Nephron progenitor cell (in vitro differentiated cells): ENCODE measurements around the gene GBF1.

ENCODE experiments used
- DNase-seq: peaks from one replicate; pipeline ENCODE4 v3.0.0; 2021
- H3K27ac Mint-ChIP-seq: 2 replicates; pipeline ENCODE4 v1.8.0; 2021; ENCODE audit warnings: mild to moderate bottlenecking, moderate library complexity, mixed read lengths
- H3K27me3 Mint-ChIP-seq: 2 replicates; pipeline ENCODE4 v1.8.0; 2021; ENCODE audit warnings: mild to moderate bottlenecking, low read depth, mixed read lengths; ENCODE audit not compliant: poor library complexity
- H3K36me3 Mint-ChIP-seq: 2 replicates; pipeline ENCODE4 v1.8.0; 2021; ENCODE audit warnings: low read depth, mixed read lengths
- H3K4me1 Mint-ChIP-seq: 2 replicates; pipeline ENCODE4 v1.8.0; 2021; ENCODE audit warnings: mixed read lengths
- H3K4me3 Mint-ChIP-seq: 2 replicates; pipeline ENCODE4 v1.8.0; 2021; ENCODE audit warnings: mild to moderate bottlenecking, moderate library complexity, mixed read lengths
- H3K9me3 Mint-ChIP-seq: 2 replicates; pipeline ENCODE4 v1.8.0; 2021; ENCODE audit warnings: mild to moderate bottlenecking, moderate library complexity, mixed read lengths
- TF ChIP-seq, protein P1 (sequence below): fragments of 200-600 bp; sonication (generic); IDR thresholded peaks from 2 replicates; pipeline ENCODE4 v1.5.0; 2021; ENCODE audit warnings: antibody characterized with exemption

The GBF1 gene

DNA sequence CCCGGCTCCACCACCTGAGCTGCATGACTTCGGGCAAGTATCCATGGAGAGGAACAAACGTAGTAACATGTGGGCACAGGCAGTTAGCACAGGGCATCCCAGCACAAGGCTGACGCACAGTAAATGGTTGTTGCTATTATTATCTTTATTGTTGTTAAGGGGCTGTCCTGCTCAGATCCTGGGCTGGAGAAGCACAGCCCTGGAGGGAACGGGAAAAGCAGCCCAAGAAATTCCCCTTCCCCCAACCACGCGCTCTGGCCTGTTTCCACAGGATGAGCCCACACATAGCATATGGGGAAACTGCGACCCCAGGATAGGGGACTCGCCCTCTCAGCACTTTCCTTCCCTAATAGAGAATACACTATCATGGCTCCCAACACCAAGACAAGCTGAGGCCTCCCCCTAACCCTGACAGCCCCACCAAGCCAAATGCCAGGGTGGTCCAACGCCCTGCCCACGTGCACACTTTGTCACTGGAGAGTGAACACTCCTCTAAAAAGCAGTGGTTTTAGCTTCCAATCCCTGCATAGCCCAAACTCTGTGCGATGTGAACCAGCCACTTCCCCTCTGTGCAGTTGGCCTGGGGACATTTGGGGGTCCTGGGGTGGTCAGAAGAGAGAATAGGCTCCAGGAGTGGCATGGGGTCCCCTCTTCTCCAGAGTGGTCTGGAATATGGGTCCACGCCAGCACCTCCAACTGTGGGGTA is 162.2 kb downstream of the GBF1 start:
- H3K4me3 Mint-ChIP-seq = no peak overlapping the region
- no peaks in the 10 kb centered on the region for H3K9me3 Mint-ChIP-seq
- no peaks in the 10 kb centered on the region for H3K36me3 Mint-ChIP-seq
- H3K27ac Mint-ChIP-seq = no peak overlapping the region
- TF ChIP-seq, protein P1, sequence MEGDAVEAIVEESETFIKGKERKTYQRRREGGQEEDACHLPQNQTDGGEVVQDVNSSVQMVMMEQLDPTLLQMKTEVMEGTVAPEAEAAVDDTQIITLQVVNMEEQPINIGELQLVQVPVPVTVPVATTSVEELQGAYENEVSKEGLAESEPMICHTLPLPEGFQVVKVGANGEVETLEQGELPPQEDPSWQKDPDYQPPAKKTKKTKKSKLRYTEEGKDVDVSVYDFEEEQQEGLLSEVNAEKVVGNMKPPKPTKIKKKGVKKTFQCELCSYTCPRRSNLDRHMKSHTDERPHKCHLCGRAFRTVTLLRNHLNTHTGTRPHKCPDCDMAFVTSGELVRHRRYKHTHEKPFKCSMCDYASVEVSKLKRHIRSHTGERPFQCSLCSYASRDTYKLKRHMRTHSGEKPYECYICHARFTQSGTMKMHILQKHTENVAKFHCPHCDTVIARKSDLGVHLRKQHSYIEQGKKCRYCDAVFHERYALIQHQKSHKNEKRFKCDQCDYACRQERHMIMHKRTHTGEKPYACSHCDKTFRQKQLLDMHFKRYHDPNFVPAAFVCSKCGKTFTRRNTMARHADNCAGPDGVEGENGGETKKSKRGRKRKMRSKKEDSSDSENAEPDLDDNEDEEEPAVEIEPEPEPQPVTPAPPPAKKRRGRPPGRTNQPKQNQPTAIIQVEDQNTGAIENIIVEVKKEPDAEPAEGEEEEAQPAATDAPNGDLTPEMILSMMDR = no peak
- DNase-seq = no peak
- peaks cover 25% of the 10 kb centered on the region for H3K4me1 Mint-ChIP-seq
- H3K27me3 Mint-ChIP-seq = peaks cover 67% of the 10 kb centered on the region

DNA sequence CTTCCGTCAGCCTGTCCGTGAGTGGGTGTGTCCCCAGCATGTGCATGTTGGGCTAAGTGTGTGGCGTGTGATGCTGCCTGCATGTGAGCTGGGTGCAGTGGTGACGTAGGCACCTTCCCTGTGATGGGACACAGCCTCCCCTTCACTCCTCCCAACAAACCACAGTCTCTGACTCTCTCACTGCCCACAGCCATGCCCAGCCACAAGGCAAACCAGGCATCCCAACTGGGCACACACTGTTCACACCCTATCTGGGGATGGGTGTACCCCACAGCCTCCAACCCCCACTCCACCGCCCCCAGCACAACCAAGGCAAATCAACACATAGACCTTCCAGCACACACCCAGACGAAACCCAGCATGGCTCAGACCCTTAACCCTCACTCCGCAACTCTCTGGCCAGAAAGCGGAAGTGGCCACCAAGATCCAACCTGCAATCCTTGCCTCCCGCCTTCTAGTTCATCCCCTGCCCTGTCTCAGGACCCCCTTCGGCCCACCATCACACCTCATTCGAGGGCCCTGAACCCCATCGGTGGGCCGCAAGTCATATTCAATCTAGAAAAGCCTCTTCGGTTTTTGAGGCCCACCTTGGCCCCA is 162.9 kb downstream of the GBF1 start:
- Mint-ChIP-seq H3K4me1 (peaks cover 31% of the 10 kb centered on the region), H3K9me3 (no peaks in the 10 kb centered on the region), H3K27me3 (peaks cover 72% of the 10 kb centered on the region)

DNA sequence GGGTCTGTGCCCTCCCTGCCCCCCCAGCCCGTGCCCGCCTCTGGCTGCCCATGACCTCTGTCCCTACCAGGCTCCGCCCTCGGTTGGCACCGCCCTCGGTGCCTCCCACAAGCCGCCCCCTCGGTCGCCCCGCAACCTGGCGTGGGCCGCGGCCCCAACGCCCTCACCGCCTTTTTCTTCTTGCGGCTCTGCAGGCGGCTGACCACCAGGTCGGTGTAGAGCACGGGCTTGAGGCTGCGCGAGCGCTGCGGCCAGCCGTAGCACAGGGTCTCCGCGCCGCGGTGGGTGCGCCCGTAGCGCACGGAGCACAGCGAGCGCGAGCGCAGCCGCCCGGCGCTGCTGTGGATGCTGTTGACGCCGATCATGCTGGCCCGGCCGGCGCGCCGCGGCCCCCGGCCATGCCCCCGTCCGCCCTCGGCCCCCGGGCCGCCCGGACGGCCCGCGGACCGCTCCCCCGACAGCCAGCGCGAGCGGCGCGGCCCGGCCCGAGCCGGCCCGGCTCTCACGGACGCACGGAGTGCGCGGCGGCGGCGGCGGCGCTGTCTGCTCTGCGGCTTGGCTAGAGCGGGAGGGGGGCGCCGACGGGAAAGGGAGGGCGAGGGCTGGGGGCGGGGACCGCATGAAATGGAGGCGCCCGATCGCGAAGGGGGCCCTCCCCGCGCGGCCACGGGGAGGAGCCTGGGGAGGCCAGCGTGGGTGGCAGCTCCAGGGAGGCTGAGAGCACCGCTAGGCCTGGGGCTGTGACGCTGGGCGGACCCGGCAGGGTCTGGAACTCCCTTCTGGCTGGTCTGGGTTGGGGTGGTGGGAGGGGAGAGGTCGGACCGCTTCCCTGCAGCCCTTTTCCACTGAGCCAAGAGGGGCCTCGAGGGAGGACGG is 163.6 kb downstream of the GBF1 start:
- Mint-ChIP-seq H3K9me3 (no peaks in the 10 kb centered on the region), H3K36me3 (no peaks in the 10 kb centered on the region), H3K4me1 (peaks cover 32% of the 10 kb centered on the region), H3K27ac (no peak overlapping the region), H3K4me3 (peak overlapping the region; percentile 79), H3K27me3 (peaks cover 79% of the 10 kb centered on the region)
- DNase-seq = peak; percentile 75
- TF ChIP-seq, protein P1 = no peak

More for the DNA sequence above, 162.9 kb downstream of the GBF1 start:
- Mint-ChIP-seq H3K4me3 (peak overlapping the region; percentile 64), H3K36me3 (no peaks in the 10 kb centered on the region), H3K27ac (no peak overlapping the region)
- DNase-seq = no peak
- TF ChIP-seq, protein P1 = no peak

DNA sequence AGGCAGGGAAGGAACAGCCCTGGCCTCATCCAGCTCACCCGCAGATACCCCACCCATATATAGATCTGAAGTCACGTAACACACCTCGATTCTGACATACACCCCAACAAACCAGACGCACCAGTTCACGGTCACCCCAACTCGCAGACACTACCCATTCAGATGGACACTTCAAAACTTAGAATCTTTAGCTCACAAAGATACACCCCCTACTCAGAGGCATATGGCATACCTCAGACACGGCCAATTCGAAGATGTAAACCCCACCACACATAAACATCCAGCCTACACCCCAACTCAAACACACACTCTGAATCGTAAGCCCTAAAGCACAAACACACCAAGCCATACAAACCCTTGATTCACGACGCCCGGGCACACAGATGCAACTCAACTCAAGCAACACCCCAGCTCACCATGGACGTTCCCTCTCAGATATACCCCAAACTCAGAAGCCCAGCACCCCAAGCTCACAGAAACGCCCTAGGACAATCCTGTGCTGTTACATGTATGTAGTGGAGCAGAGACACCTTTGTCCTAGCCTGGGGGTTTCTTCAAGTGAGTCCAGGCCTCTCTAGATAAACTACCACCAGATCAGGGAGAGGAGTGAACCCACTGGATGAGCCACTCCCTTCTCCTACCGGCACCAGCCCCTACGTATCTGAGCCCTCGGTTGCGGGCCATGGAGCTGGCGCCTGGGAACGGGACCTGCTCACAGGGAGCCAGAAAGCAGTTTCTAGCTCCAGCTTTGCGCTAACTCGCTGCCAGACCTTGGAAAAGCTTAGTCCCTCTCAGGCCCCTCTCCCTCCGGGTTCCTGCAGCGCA is 164.5 kb downstream of the GBF1 start:
- H3K27ac Mint-ChIP-seq = no peak overlapping the region
- peak; percentile 26 for DNase-seq

More for the DNA sequence above, 164.5 kb downstream of the GBF1 start:
- peaks cover 88% of the 10 kb centered on the region for H3K27me3 Mint-ChIP-seq
- no peaks in the 10 kb centered on the region for H3K9me3 Mint-ChIP-seq
- TF ChIP-seq, protein P1 = no peak
- peaks cover 32% of the 10 kb centered on the region for H3K4me1 Mint-ChIP-seq
- H3K4me3 Mint-ChIP-seq = peak overlapping the region; percentile 79
- H3K36me3 Mint-ChIP-seq = no peaks in the 10 kb centered on the region
